ENCODE data around the gene P2RX3.

Gene P2RX3

GRCh38 chr11:57417056-57417455, 78.9 kb downstream of the P2RX3 start:
- DNase-seq (ENCODE audit: low read depth in 1 of 2, low spot score in 1 of 2), result no peak

- no peak for DNase-seq (ENCODE audit: low read depth in 1 of 2, low spot score in 1 of 2)
Measured at GRCh38 chr11:57418131-57418530, 80.0 kb downstream of the P2RX3 start.

GRCh38 chr11:57419146-57419545, 81.0 kb downstream of the P2RX3 start:
- DNase-seq (ENCODE audit: low read depth in 1 of 2, low spot score in 1 of 2), result no peak

- no peak for DNase-seq (ENCODE audit: low read depth in 1 of 2, low spot score in 1 of 2)
Measured at GRCh38 chr11:57421066-57421465, 82.9 kb downstream of the P2RX3 start.

- no peak for DNase-seq (ENCODE audit: low read depth in 1 of 2, low spot score in 1 of 2)
Measured at GRCh38 chr11:57421805-57422204, 83.7 kb downstream of the P2RX3 start.

All from activated CD4-positive, alpha-beta T cell treated with anti-CD3 and anti-CD28 coated beads, Interleukin-2, amount 50 U/mL, for 24 hours (primary cell).